Measurements from ENCODE around the gene TUBA4A.
"Not testable (repeated sequence)": the region's sequence is repeated elsewhere in the genome, so short reads cannot be mapped to it uniquely, and the experiment has no call there.

Gene TUBA4A

DNA sequence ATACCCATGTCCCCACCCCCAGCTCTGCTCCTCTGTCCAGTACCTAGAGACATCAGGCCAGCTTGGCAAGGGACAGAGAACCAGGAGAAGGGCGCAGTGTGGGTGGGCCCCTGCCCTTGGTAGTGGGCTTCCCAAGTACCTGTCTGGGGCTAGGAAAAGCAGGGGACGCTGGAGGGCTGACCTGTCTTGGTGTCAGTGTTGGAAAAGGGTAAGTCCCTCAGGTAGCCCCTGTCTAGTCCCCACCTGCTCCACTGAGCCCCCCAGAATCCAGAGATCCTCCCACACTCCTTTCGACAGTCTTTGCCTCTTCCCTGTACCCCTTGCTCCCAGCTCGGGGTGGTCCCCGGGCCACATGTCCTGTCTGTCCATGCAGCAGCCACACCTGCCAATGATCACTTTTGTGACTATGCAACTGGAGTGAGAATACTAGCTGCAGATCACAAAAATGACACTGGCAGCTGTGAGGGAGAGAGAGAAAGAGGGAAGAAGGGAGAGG is 40.1 kb upstream of the TUBA4A start:
- 100% methylated on average over 2 to 3 of the region's 5 CpGs for WGBS, 2 experiments (ENCODE audit: insufficient coverage in 2 of 2)
- Histone ChIP-seq H3K36me3 (ENCODE audit: control insufficient read depth, insufficient read depth, low read length) (peaks cover 37% of the 10 kb centered on the region), H3K4me3 (ENCODE audit: extremely low read depth, insufficient read depth, low read length, poor library complexity, severe bottlenecking) (no peak overlapping the region)

DNA sequence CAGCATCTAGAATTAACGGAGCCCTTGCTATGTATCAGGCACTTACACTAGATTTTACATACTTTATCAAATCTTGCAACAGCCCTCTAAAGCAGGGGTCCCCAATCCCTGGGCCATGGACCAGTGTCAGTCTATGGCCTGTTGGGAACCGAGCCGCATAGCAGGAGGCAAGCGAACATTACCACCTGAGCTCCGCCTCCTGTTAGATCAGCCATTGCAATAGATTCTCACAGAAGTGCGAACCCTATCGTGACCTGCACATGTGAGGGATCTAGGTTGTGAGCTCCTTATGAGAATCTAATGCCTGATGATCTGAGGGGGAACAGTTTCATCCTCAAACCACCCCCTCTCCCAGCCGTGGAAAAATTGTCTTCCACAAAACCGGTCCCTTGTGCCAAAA is 38.9 kb upstream of the TUBA4A start:
- WGBS, 2 experiments (ENCODE audit: insufficient coverage in 2 of 2) = 95 to 96% methylated on average over 4 to 5 of the region's 9 CpGs
- no peak overlapping the region for H3K27ac ChIP-seq (ENCODE audit: low read depth, low read length, severe bottlenecking)

More for the DNA sequence above, 40.1 kb upstream of the TUBA4A start:
- peaks cover 4% of the 10 kb centered on the region for H3K4me1 ChIP-seq (ENCODE audit: control insufficient read depth, insufficient read depth, low read length, poor library complexity, severe bottlenecking)
- no peak overlapping the region for H3K27ac ChIP-seq (ENCODE audit: low read depth, low read length, severe bottlenecking)
- H3K9me3 ChIP-seq (ENCODE audit: control insufficient read depth, low read length) = no peaks in the 10 kb centered on the region

DNA sequence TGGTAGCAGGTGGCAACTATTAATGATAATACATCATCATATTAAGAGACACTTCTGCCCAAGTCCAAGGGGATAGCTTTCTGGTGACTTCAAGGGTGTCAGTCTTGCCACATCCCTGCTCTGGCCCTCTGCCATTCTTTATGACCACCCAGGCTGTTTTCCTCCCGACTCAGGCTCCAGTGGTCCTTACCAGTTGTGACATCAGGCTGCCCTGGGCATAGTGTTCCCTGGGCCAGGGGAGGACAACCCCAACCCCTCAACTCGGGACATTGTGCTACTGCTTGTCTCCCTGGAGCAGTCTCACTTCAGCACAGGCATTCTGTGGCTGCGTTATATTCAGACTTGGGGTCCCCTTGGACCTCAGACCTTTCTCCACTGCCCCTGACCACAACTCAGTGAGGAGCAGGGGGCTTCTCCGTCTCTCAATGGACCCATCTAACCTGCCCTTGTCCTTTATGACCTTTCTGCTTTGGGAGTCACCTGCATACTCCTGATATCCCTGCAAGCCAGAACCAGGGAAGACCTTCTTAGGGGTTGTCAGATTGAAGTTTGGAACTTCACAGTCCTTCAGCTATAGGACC is 38.3 kb upstream of the TUBA4A start:
- WGBS, 2 experiments (ENCODE audit: insufficient coverage in 2 of 2) = 78 to 85% methylated on average over 3 of the region's 4 CpGs
- no peak overlapping the region for H3K27ac ChIP-seq (ENCODE audit: low read depth, low read length, severe bottlenecking)
- no peak overlapping the region for H3K4me3 ChIP-seq (ENCODE audit: extremely low read depth, insufficient read depth, low read length, poor library complexity, severe bottlenecking)
- H3K9me3 ChIP-seq (ENCODE audit: control insufficient read depth, low read length) = no peaks in the 10 kb centered on the region
- peaks cover 27% of the 10 kb centered on the region for H3K36me3 ChIP-seq (ENCODE audit: control insufficient read depth, insufficient read depth, low read length)
- peaks cover 4% of the 10 kb centered on the region for H3K4me1 ChIP-seq (ENCODE audit: control insufficient read depth, insufficient read depth, low read length, poor library complexity, severe bottlenecking)

More for the DNA sequence above, 38.9 kb upstream of the TUBA4A start:
- peaks cover 33% of the 10 kb centered on the region for H3K36me3 ChIP-seq (ENCODE audit: control insufficient read depth, insufficient read depth, low read length)
- H3K9me3 ChIP-seq (ENCODE audit: control insufficient read depth, low read length) = no peaks in the 10 kb centered on the region
- no peak overlapping the region for H3K4me3 ChIP-seq (ENCODE audit: extremely low read depth, insufficient read depth, low read length, poor library complexity, severe bottlenecking)
- H3K4me1 ChIP-seq (ENCODE audit: control insufficient read depth, insufficient read depth, low read length, poor library complexity, severe bottlenecking) = peaks cover 4% of the 10 kb centered on the region

DNA sequence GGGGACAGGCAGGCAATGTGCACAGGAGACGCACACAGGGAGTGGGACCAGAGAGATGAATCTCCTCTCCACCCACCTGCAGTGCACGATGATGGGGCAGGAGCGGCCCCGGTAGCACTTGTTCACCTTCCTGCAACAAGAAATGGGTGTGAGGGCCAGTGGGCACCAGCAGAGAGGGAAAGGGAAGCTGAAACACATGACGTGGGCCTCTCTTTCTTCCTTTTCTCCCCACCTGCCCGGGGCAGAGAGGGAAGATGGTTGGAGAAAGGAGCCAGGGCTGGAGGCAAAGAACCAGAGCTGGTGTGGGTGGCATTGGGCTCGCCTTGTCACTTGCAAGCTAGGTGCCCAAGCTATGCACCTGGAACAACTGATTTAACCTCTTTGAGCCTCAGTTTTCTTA is 37.7 kb upstream of the TUBA4A start:
- Histone ChIP-seq H3K36me3 (ENCODE audit: control insufficient read depth, insufficient read depth, low read length) (peaks cover 26% of the 10 kb centered on the region), H3K9me3 (ENCODE audit: control insufficient read depth, low read length) (no peaks in the 10 kb centered on the region), H3K4me3 (ENCODE audit: extremely low read depth, insufficient read depth, low read length, poor library complexity, severe bottlenecking) (no peak overlapping the region), H3K27ac (ENCODE audit: low read depth, low read length, severe bottlenecking) (no peak overlapping the region), H3K4me1 (ENCODE audit: control insufficient read depth, insufficient read depth, low read length, poor library complexity, severe bottlenecking) (peaks cover 4% of the 10 kb centered on the region)
- WGBS, 2 experiments (ENCODE audit: insufficient coverage in 2 of 2) = 85 to 93% methylated on average over 2 to 5 of the region's 7 CpGs

DNA sequence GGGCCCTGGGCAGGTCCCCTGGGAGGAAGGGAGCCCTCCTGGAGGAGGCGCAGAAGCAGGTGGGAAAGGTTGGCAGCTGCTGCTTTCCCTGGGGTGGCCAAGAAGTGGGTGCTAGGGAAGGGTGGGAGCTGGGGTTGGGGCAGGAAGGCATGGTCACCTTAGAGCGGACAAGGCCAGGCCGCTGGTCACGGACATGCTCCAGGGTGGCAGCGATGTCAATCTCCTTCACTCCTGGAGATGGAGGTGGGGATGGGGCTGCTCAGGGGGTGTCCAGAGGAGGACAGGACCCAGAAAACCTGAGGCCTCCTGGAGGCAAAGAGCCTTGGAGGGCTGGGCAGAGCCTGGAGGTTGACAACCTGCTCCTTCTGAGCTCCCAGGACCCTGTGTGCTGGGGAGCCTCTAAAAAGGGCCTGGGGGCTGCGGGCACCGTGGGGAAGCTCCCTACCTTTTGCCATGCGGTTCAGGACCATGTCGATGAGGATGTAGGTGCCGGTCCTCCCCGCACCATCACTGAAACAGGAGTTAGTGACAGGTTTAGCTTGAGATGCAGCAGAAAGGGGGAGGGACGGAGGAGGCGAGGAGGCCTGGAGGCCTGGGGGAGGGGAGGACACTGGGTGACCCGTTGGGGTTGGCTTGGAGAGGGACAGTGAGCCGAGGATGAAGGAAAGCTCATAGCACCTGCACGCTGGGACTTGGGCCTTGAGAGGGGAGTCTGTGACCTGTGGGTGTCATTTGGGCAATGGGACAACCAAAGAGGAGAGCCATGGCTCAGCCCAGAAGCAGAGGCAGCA is 36.9 kb upstream of the TUBA4A start:
- peaks cover 19% of the 10 kb centered on the region for H3K36me3 ChIP-seq (ENCODE audit: control insufficient read depth, insufficient read depth, low read length)
- H3K9me3 ChIP-seq (ENCODE audit: control insufficient read depth, low read length) = no peaks in the 10 kb centered on the region
- no peak overlapping the region for H3K27ac ChIP-seq (ENCODE audit: low read depth, low read length, severe bottlenecking)
- H3K4me3 ChIP-seq (ENCODE audit: extremely low read depth, insufficient read depth, low read length, poor library complexity, severe bottlenecking) = no peak overlapping the region
- whole genome bisulfite sequencing, 2 experiments (ENCODE audit: insufficient coverage in 2 of 2) = 86 to 92% methylated on average over 12 to 16 of the region's 16 CpGs
- peaks cover 4% of the 10 kb centered on the region for H3K4me1 ChIP-seq (ENCODE audit: control insufficient read depth, insufficient read depth, low read length, poor library complexity, severe bottlenecking)

DNA sequence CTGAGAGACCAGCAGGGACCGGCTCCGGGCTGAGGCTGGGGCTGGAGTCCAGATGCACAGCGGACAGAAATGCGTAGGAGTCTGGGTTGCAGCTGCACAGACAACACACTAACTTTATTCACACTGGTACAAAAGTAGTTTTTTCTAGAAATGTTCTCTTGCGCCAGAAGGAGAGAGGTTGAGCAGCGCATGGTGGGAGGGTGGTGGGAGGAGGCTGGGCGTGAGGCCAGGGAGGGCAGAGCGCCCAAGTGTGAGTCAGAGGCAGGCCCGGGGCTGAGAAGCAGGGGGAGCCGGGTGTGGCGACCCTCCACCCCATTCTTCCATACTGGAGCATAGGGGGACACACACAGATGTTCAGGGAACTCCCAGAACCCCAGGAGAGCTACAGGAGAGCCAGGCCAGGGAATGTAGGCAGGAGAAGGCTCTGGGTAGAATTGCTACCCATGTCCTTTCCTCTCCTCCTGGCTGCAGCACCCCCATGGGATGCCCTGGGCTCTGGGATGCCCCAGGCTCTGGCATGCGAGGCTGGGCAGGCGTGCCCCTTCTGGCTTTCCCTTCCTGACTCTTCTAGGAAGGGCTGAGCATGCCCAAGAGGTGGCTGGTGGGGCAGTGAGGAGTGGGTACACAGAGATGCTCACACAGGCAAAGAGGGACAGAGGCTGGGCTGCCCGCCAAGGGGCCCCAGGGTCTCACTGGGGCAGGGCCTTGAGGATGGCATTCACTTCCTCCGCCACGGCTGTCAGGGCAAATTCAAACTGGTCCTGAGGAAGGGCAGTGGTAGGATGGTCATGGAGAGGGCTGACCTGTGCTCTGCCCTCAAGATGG is 36.0 kb upstream of the TUBA4A start:
- H3K4me1 ChIP-seq (ENCODE audit: control insufficient read depth, insufficient read depth, low read length, poor library complexity, severe bottlenecking) = peaks cover 4% of the 10 kb centered on the region
- 87 to 94% methylated on average over 8 to 11 of the region's 16 CpGs for WGBS, 2 experiments (ENCODE audit: insufficient coverage in 2 of 2)
- peaks cover 21% of the 10 kb centered on the region for H3K36me3 ChIP-seq (ENCODE audit: control insufficient read depth, insufficient read depth, low read length)
- no peak overlapping the region for H3K4me3 ChIP-seq (ENCODE audit: extremely low read depth, insufficient read depth, low read length, poor library complexity, severe bottlenecking)
- H3K27ac ChIP-seq (ENCODE audit: low read depth, low read length, severe bottlenecking) = no peak overlapping the region
- no peaks in the 10 kb centered on the region for H3K9me3 ChIP-seq (ENCODE audit: control insufficient read depth, low read length)

DNA sequence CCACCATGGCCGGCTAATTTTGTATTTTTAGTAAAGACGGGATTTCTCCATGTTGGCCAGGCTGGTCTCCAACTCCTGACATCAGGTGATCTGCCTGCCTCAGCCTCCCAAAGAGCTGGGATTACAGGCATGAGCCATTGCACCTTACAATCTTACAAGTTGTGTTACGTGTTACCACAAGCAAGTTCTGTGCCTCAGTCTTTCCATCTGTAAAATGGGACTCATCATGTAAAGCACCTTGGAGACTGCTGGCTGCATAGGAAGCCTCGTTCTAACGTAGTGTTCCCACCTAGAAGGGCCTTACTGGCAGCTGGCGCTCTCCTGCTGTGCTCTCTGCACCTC is 35.4 kb upstream of the TUBA4A start:
- 86 to 93% methylated on average over 6 of the region's 6 CpGs for WGBS, 2 experiments (ENCODE audit: insufficient coverage in 2 of 2)
- H3K27ac ChIP-seq (ENCODE audit: low read depth, low read length, severe bottlenecking) = no peak overlapping the region
- H3K4me1 ChIP-seq (ENCODE audit: control insufficient read depth, insufficient read depth, low read length, poor library complexity, severe bottlenecking) = peaks cover 2% of the 10 kb centered on the region
- peaks cover 27% of the 10 kb centered on the region for H3K36me3 ChIP-seq (ENCODE audit: control insufficient read depth, insufficient read depth, low read length)
- no peak overlapping the region for H3K4me3 ChIP-seq (ENCODE audit: extremely low read depth, insufficient read depth, low read length, poor library complexity, severe bottlenecking)
- no peaks in the 10 kb centered on the region for H3K9me3 ChIP-seq (ENCODE audit: control insufficient read depth, low read length)

DNA sequence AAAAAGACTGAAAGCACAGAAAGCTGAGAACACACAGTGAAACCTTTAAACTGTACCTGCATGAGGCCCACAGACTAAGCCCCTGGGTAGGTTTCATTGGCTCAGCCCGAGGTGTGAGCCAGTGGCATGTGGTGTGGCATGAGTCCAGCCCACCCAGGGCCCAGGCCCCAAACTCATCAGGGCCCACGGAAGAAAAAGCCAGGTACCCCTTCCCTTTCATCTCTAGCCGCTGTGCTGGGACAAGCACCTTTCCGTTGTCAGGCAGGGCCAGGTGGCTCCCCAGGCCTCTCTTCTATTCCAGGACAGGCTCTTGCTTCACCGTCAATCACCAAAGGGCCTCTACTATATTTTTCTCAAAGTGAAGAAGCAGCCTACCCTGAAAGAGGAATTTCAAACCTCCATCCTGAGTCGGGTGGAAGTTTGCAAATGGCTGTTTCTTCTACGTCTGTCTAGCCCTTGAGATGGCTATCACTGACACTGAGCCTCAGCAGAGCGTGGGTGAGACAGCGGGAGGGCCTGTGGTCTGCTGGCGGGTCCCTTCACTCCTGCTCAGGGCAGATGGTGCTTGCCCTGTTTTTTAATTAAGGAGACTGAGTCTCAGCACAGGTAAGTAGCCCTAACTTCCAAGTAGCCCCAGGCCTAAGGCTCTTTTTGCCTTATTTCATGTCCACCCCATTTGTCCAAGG is 34.0 kb upstream of the TUBA4A start:
- H3K4me3 ChIP-seq (ENCODE audit: extremely low read depth, insufficient read depth, low read length, poor library complexity, severe bottlenecking) = no peak overlapping the region
- H3K9me3 ChIP-seq (ENCODE audit: control insufficient read depth, low read length) = no peaks in the 10 kb centered on the region
- H3K27ac ChIP-seq (ENCODE audit: low read depth, low read length, severe bottlenecking) = no peak overlapping the region
- 87 to 90% methylated on average over 10 of the region's 10 CpGs for WGBS, 2 experiments (ENCODE audit: insufficient coverage in 2 of 2)
- H3K36me3 ChIP-seq (ENCODE audit: control insufficient read depth, insufficient read depth, low read length) = peaks cover 36% of the 10 kb centered on the region
- peaks cover 2% of the 10 kb centered on the region for H3K4me1 ChIP-seq (ENCODE audit: control insufficient read depth, insufficient read depth, low read length, poor library complexity, severe bottlenecking)

DNA sequence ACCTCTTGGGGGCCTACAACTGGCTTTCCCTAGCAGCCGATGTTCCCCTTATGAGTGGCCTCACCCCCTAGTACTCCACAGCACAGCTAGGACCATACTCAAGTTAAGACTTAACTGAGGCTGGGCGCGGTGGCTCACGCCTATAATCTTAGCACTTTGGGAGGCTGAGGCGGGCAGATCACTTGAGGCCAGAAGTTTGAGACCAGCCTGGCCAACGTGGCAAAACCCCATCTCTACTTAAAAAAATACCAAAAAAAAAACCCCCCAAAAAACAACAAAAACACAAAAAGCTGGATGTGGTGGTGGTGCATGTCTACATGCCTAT is 33.4 kb upstream of the TUBA4A start:
- H3K27ac ChIP-seq (ENCODE audit: low read depth, low read length, severe bottlenecking); H3K9me3 ChIP-seq (ENCODE audit: control insufficient read depth, low read length); H3K4me1 ChIP-seq (ENCODE audit: control insufficient read depth, insufficient read depth, low read length, poor library complexity, severe bottlenecking); H3K4me3 ChIP-seq (ENCODE audit: extremely low read depth, insufficient read depth, low read length, poor library complexity, severe bottlenecking): not testable (repeated sequence)
- WGBS, 2 experiments (ENCODE audit: insufficient coverage in 2 of 2) = 90 to 100% methylated on average over 5 of the region's 6 CpGs
- H3K36me3 ChIP-seq (ENCODE audit: control insufficient read depth, insufficient read depth, low read length) = peaks cover 39% of the 10 kb centered on the region

DNA sequence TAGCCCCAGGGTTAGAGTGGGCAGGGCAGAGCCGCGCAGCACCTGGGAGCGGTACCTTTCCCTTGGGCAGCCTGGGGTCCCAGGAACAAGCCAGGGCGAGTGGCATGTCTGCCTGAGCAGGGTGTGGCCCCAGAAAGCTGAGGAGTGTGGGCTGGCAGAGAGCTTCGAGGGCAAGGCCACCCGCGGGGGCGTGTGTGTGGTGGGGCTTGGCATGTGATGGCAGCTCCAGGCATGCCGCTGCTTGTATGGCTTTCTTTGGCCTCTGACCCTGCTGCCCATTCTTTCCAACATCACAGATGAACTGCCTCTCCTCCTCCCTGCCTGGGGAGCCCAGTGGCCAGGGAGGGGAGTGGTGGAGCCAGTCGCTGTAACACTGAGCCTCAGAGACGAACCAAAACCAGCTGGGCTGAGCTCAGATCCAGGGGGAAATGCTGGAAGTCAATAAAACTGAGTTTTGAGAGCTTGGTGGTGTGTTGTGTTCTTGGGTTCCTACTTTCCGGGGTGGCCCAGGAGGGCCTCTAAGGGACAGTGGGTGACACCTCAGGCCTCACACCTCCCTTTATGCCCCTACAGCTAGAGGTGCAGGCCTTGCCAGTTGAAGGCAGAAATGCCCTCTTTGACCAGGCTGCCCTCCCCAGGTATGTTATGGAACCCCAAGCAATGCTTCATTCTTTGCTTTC is 32.9 kb upstream of the TUBA4A start:
- H3K27ac ChIP-seq (ENCODE audit: low read depth, low read length, severe bottlenecking) = no peak overlapping the region
- peaks cover 2% of the 10 kb centered on the region for H3K4me1 ChIP-seq (ENCODE audit: control insufficient read depth, insufficient read depth, low read length, poor library complexity, severe bottlenecking)
- no peak overlapping the region for H3K4me3 ChIP-seq (ENCODE audit: extremely low read depth, insufficient read depth, low read length, poor library complexity, severe bottlenecking)
- H3K9me3 ChIP-seq (ENCODE audit: control insufficient read depth, low read length) = no peaks in the 10 kb centered on the region
- WGBS, 2 experiments (ENCODE audit: insufficient coverage in 2 of 2) = 92 to 95% methylated on average over 6 to 9 of the region's 12 CpGs
- H3K36me3 ChIP-seq (ENCODE audit: control insufficient read depth, insufficient read depth, low read length) = peaks cover 39% of the 10 kb centered on the region
